ENCODE measurements around the gene KCNMB2. TPM values are rescaled to one million over a fixed set of nuclear protein-coding genes. Genes with fewer than 3 reads are reported as not detected.
A peak's percentile ranks its signal among the peaks of the same experiment; 100 is the strongest.

Gene KCNMB2
- total RNA-seq, 2 donors from 2014 or later, result not detected

- H3K36me3 ChIP-seq (ENCODE audit: control insufficient read depth, insufficient read depth, low read length), result no peaks in the 10 kb centered on the region
- Mint-ChIP-seq H3K4me1 (no peaks in the 10 kb centered on the region), H3K4me3 (no peak overlapping the region), H3K27me3 (ENCODE audit: insufficient read depth) (no peaks in the 10 kb centered on the region), H3K9me3 (peaks cover 31% of the 10 kb centered on the region), H3K27ac (no peak overlapping the region), H3K36me3 (ENCODE audit: low read depth) (peaks cover 2% of the 10 kb centered on the region)
- no peak for DNase-seq
- H3K9me3 ChIP-seq (ENCODE audit: control insufficient read depth, low read length), result peaks cover under 1% of the 10 kb centered on the region
- TF ChIP-seq, protein P1, sequence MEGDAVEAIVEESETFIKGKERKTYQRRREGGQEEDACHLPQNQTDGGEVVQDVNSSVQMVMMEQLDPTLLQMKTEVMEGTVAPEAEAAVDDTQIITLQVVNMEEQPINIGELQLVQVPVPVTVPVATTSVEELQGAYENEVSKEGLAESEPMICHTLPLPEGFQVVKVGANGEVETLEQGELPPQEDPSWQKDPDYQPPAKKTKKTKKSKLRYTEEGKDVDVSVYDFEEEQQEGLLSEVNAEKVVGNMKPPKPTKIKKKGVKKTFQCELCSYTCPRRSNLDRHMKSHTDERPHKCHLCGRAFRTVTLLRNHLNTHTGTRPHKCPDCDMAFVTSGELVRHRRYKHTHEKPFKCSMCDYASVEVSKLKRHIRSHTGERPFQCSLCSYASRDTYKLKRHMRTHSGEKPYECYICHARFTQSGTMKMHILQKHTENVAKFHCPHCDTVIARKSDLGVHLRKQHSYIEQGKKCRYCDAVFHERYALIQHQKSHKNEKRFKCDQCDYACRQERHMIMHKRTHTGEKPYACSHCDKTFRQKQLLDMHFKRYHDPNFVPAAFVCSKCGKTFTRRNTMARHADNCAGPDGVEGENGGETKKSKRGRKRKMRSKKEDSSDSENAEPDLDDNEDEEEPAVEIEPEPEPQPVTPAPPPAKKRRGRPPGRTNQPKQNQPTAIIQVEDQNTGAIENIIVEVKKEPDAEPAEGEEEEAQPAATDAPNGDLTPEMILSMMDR (conservative IDR thresholded peaks at IDR 0.05), result no peak
- no peak overlapping the region for H3K9ac ChIP-seq (ENCODE audit: extremely low read depth, low read length, poor library complexity, severe bottlenecking)
- no peaks in the 10 kb centered on the region for H3K27me3 ChIP-seq (ENCODE audit: control insufficient read depth, insufficient read depth, low read length, poor library complexity, severe bottlenecking)
- no peaks in the 10 kb centered on the region for H3K4me1 ChIP-seq (ENCODE audit: control insufficient read depth, insufficient read depth, low read length)
- no peak overlapping the region for H3K27ac ChIP-seq (ENCODE audit: low read depth, low read length)
- WGBS, 2 experiments (ENCODE audit: insufficient coverage in 1 of 2, insufficient read length in 1 of 2), result 82 to 94% methylated on average over 1 to 3 of the region's 3 CpGs
- H3K4me3 ChIP-seq (ENCODE audit: low read length), result no peak overlapping the region
Observed at GRCh38 chr3:178699810-178700209, 163.6 kb downstream of the KCNMB2 start.

DNA sequence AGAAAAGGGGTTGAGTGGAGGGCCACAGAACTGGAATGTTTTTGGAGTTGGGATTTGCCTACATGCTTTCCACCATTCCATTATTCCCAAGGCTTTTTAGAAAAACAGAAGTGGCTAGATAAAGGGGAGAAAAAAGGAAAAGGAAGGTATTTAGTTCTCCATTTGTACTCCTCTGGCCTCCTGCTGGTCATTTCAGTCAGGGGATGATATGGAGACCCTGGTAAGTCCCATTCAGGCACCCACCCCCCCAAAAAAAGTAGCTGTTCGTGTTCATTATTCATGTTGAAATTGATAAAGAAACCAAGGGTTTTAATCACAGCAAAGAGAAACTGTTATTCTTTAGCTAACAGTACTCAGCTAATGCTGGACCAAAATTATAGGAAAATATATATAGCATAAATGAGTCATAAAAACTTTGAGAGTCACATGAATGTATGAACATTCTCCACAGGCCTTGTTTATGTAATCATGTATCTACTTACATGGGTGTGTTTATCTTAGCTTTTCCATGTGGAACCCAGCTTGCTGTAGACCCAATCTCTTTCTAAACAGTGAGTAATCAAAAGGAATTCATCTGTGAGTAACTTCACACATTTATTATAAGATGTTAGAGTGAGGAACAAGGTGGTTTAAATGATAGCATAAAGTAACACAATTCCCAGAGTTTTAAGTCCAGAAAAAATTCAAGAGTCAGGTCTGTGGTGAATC is 167.2 kb downstream of the KCNMB2 start:
- no peak overlapping the region for H3K4me3 Mint-ChIP-seq
- WGBS, 2 experiments (ENCODE audit: insufficient coverage in 1 of 2, insufficient read length in 1 of 2), result 64% methylated on average over 1 of the region's 1 CpG; no CpG with 5 or more reads in 1 of the 2 experiments
- Histone ChIP-seq H3K27me3 (ENCODE audit: control insufficient read depth, insufficient read depth, low read length, poor library complexity, severe bottlenecking) (no peaks in the 10 kb centered on the region), H3K9ac (ENCODE audit: extremely low read depth, low read length, poor library complexity, severe bottlenecking) (no peak overlapping the region), H3K36me3 (ENCODE audit: control insufficient read depth, insufficient read depth, low read length) (no peaks in the 10 kb centered on the region), H3K4me3 (ENCODE audit: low read length) (no peak overlapping the region), H3K9me3 (ENCODE audit: control insufficient read depth, low read length) (no peaks in the 10 kb centered on the region), H3K27ac (ENCODE audit: low read depth, low read length) (no peak overlapping the region), H3K4me1 (ENCODE audit: control insufficient read depth, insufficient read depth, low read length) (no peaks in the 10 kb centered on the region)
- H3K27me3 Mint-ChIP-seq (ENCODE audit: insufficient read depth), result no peaks in the 10 kb centered on the region
- no peak for DNase-seq
- no peaks in the 10 kb centered on the region for H3K9me3 Mint-ChIP-seq
- H3K27ac Mint-ChIP-seq, result no peak overlapping the region
- peaks cover 5% of the 10 kb centered on the region for H3K4me1 Mint-ChIP-seq
- TF ChIP-seq, protein P1 (conservative IDR thresholded peaks at IDR 0.05), result peak; percentile 53
- H3K36me3 Mint-ChIP-seq (ENCODE audit: low read depth), result no peaks in the 10 kb centered on the region

DNA sequence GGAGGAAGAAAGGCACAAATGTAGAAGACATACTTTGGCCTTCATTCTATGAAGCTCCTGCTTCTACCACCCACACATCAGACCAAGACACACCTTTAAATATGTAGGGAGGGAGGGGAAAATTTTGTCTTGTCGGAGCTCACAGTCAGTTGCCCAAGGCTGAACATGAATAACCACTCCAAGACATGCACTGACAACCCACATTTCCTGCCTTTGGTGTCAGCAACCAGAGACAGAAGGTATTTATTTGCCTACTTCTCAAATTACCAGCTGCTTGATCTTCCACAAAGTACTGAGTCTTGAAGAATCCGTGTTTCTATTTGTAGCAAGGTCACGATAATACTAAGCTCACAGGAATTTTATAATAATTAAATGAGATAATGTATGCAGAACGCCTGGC is 169.7 kb downstream of the KCNMB2 start:
- Mint-ChIP-seq H3K36me3 (ENCODE audit: low read depth) (no peaks in the 10 kb centered on the region), H3K27me3 (ENCODE audit: insufficient read depth) (no peaks in the 10 kb centered on the region), H3K4me1 (peaks cover 5% of the 10 kb centered on the region), H3K4me3 (no peak overlapping the region), H3K9me3 (no peaks in the 10 kb centered on the region), H3K27ac (no peak overlapping the region)
- Histone ChIP-seq H3K4me1 (ENCODE audit: control insufficient read depth, insufficient read depth, low read length) (no peaks in the 10 kb centered on the region), H3K4me3 (ENCODE audit: low read length) (no peak overlapping the region), H3K9ac (ENCODE audit: extremely low read depth, low read length, poor library complexity, severe bottlenecking) (no peak overlapping the region), H3K27ac (ENCODE audit: low read depth, low read length) (no peak overlapping the region), H3K36me3 (ENCODE audit: control insufficient read depth, insufficient read depth, low read length) (no peaks in the 10 kb centered on the region), H3K9me3 (ENCODE audit: control insufficient read depth, low read length) (no peaks in the 10 kb centered on the region), H3K27me3 (ENCODE audit: control insufficient read depth, insufficient read depth, low read length, poor library complexity, severe bottlenecking) (no peaks in the 10 kb centered on the region)
- TF ChIP-seq, protein P1 (conservative IDR thresholded peaks at IDR 0.05), result no peak
- no peak for DNase-seq
- WGBS, 2 experiments (ENCODE audit: insufficient coverage in 1 of 2, insufficient read length in 1 of 2), result 92% methylated on average over 4 of the region's 4 CpGs; no CpG with 5 or more reads in 1 of the 2 experiments
